Naive thymus-derived CD8-positive, alpha-beta T cell (primary cell): Measurements from ENCODE around the gene TAOK2. TPM values are rescaled to one million over a fixed set of nuclear protein-coding genes. Genes with fewer than 3 reads are reported as not detected.

ENCODE experiments used
- ATAC-seq, 2 donors: fragments of 150-1000 bp; cut with Tn5 transposase in 1 of 2; sonication (Bioruptor Pico), chemical (Tn5 transposase) in 1 of 2; 1 replicate in 1 of 2; 2 replicates in 1 of 2; pipeline ENCODE4 v1.10.0; 2021; ENCODE audit warnings: mild to moderate bottlenecking in 2 of 2, moderate library complexity in 2 of 2
- POLR2A ChIA-PET: fragments of 350-600 bp; sonication (Branson Sonifier 250); formaldehyde crosslinking; loops from one replicate; lab custom pipeline; 2021; ENCODE audit warnings: antibody characterized with exemption; lab: Charles Lee
- DNase-seq, 10 donors: peaks; one replicate each; pipeline versions ENCODE4 v3.0.0 to v3.0.0-alpha.2; 2020 to 2022
- H3K27ac Mint-ChIP-seq, 10 donors: one replicate each; pipeline ENCODE4 v1.8.0; 2020 to 2022; ENCODE audit warnings: mild to moderate bottlenecking in 10 of 10, mixed read lengths in 10 of 10, moderate library complexity in 4 of 10, inconsistent platforms in 1 of 10
- H3K27me3 Mint-ChIP-seq, 5 donors: one replicate each; pipeline ENCODE4 v1.8.0; 2021 to 2022; ENCODE audit warnings: mixed read lengths in 5 of 5
- H3K36me3 Mint-ChIP-seq, 3 donors: one replicate each; pipeline ENCODE4 v1.8.0; 2020 to 2022; ENCODE audit warnings: mixed read lengths in 3 of 3, mild to moderate bottlenecking in 2 of 3, inconsistent platforms in 1 of 3
- H3K4me1 Mint-ChIP-seq, 4 donors: one replicate each; pipeline ENCODE4 v1.8.0; 2021 to 2022; ENCODE audit warnings: mixed read lengths in 4 of 4
- H3K4me3 Mint-ChIP-seq, 10 donors: one replicate each; pipeline ENCODE4 v1.8.0; 2020 to 2022; ENCODE audit warnings: mild to moderate bottlenecking in 10 of 10, mixed read lengths in 10 of 10, moderate library complexity in 6 of 10, inconsistent platforms in 1 of 10
- H3K9me3 Mint-ChIP-seq, 9 donors: one replicate each; pipeline ENCODE4 v1.8.0; 2020 to 2022; ENCODE audit warnings: mixed read lengths in 9 of 9, mild to moderate bottlenecking in 3 of 9, inconsistent platforms in 1 of 9, moderate library complexity in 1 of 9
- polyA plus RNA-seq, 3 donors: library from polyadenylated mRNA; unstranded; fragments of 300-500 nt; fragmentation: Illumina TruSeq; gene quantifications; one replicate each; pipeline ENCODE4 v1.2.3, GENCODE V29; 2021
- total RNA-seq, 8 experiments: library from RNA in 2 of 8; stranded (reverse) in 2 of 8; gene quantifications; one replicate each; pipeline ENCODE4 v1.2.3 and lab custom pipeline; 2021 to 2026

Gene TAOK2
- total and polyA plus RNA-seq, 5 experiments from 2014 or later, result 2.6 to 42.6 (median 6.6) TPM

DNA sequence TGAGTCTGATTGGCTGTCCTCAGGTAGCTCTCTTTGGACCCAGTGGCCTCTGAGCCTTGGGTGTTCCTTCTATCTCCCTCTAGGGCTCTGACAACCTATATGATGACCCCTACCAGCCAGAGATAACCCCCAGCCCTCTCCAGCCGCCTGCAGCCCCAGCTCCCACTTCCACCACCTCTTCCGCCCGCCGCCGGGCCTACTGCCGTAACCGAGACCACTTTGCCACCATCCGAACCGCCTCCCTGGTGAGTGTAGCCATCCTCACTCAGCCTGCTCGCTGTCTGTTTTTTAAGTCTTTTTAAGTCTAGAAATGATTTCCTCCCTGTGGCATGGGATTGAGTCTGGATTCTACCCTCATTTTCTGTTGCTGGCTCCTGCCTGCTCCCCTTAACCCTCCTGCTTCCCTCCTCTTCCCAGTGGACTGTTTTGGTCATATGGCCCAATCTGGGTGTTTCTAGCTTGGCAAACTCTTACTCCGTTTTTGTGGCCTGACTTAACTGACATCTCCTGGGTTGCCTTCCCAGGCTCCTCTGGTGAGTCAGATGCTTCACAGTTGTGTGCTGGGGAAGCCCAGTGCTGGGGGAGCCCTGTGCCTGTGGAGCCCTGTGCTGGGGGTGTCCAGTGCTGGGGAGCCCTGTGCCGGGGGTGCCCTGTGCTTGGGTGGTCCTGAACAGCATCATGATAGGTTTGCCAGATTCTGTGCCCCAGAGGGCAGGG, 9.9 kb downstream of the TAOK2 start:
- H3K27ac Mint-ChIP-seq, result no peak overlapping the region
- POLR2A ChIA-PET, result no interaction called here
- H3K4me1 Mint-ChIP-seq, result peaks cover 0 to 6% (median 2%) of the 10 kb centered on the region in 4 donors
- no peaks in the 10 kb centered on the region for H3K27me3 Mint-ChIP-seq
- DNase-seq, result no peak
- ATAC-seq, result no peak
- no peak overlapping the region for H3K4me3 Mint-ChIP-seq
- H3K9me3 Mint-ChIP-seq, result no peaks in the 10 kb centered on the region
- peaks cover 0 to 83% (median 9%) of the 10 kb centered on the region in 3 donors for H3K36me3 Mint-ChIP-seq

DNA sequence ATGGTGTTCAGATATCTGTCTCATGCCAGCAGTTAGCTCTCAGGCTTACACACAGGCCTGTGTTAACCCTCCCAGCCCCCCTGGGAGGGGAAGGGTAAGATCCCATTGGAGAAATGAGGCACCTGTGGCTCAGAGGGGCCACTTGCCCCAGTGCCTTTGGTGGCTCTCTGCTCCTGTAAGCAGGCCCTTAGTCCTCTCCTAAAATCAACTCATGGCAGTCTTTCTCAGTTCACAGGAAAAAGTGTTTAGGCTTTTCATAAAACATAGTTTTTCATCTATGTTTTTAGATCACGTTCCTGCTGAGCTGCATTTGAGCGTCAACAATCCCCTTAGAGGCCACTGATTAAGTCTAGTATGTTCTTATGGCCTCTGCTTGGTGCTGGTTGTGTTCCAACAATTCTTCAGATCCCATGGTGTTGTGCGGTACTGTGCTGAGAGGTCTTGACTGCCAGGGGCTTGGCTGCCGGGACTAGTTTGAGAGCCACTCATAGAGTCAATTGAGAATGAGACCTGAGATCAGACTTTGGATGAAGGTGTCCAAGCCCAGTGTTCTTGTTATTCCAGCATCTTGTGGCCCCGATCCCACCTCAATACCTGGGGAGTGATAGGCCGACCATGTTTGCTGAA, 10.6 kb downstream of the TAOK2 start:
- Mint-ChIP-seq H3K27me3 (no peaks in the 10 kb centered on the region), H3K36me3 (peaks cover 0 to 82% (median 8%) of the 10 kb centered on the region in 3 donors), H3K4me3 (no peak overlapping the region), H3K4me1 (peaks cover 0 to 8% (median 2%) of the 10 kb centered on the region in 4 donors), H3K9me3 (no peaks in the 10 kb centered on the region), H3K27ac (no peak overlapping the region)
- ATAC-seq (no peak), DNase-seq (no peak)
- POLR2A ChIA-PET, result no interaction called here

DNA sequence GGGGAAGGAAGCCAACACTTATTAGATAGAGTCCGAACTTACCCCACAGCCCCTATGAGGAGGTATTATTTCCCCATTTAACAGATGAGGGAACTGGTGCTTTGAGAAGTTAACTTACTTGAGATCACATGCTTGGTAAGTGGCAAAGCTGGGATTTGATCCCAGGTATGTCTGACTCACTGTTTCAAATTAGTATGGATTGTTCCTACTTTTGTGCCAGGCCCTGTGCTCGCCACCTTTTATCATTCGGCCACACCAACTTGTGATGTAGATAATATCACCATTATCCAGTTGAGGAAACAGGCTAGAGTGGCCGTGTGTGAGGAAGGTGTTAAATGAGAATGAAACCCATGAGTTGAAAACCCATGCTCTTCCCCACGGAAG, 11.1 kb downstream of the TAOK2 start:
- no peaks in the 10 kb centered on the region for H3K9me3 Mint-ChIP-seq
- POLR2A ChIA-PET, result interaction anchor here (0.6 kb wide), 1 partner anchor 133 kb away, joined by 3 read pairs; no protein-coding TSS in a partner anchor
- DNase-seq, result no peak
- no peak for ATAC-seq
- H3K36me3 Mint-ChIP-seq, result peaks cover 0 to 83% (median 6%) of the 10 kb centered on the region in 3 donors
- no peaks in the 10 kb centered on the region for H3K27me3 Mint-ChIP-seq
- no peak overlapping the region for H3K4me3 Mint-ChIP-seq
- H3K27ac Mint-ChIP-seq, result no peak overlapping the region
- peaks cover 0 to 8% (median 2%) of the 10 kb centered on the region in 4 donors for H3K4me1 Mint-ChIP-seq

DNA sequence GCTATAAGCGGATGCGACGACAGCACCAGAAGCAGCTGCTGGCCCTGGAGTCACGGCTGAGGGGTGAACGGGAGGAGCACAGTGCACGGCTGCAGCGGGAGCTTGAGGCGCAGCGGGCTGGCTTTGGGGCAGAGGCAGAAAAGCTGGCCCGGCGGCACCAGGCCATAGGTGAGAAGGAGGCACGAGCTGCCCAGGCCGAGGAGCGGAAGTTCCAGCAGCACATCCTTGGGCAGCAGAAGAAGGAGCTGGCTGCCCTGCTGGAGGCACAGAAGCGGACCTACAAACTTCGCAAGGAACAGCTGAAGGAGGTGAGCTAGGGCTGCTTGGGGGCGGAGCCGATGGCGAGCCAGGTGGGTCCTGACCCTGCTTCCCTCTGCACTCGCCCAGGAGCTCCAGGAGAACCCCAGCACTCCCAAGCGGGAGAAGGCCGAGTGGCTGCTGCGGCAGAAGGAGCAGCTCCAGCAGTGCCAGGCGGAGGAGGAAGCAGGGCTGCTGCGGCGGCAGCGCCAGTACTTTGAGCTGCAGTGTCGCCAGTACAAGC, 11.7 kb downstream of the TAOK2 start:
- POLR2A ChIA-PET, result interaction anchor here (0.5 to 0.9 kb wide), 3 partner anchors 12 to 384 kb away, joined by 3 read pairs; partner anchors contain the start of gene TAOK2
- Mint-ChIP-seq H3K27me3 (no peaks in the 10 kb centered on the region), H3K4me1 (peaks cover 0 to 8% (median 2%) of the 10 kb centered on the region in 4 donors), H3K36me3 (peaks cover 0 to 83% (median 4%) of the 10 kb centered on the region in 3 donors), H3K9me3 (no peaks in the 10 kb centered on the region), H3K27ac (peak overlapping the region in 1 of 10 donors; percentile 53), H3K4me3 (no peak overlapping the region)
- ATAC-seq (no peak), DNase-seq (no peak)

DNA sequence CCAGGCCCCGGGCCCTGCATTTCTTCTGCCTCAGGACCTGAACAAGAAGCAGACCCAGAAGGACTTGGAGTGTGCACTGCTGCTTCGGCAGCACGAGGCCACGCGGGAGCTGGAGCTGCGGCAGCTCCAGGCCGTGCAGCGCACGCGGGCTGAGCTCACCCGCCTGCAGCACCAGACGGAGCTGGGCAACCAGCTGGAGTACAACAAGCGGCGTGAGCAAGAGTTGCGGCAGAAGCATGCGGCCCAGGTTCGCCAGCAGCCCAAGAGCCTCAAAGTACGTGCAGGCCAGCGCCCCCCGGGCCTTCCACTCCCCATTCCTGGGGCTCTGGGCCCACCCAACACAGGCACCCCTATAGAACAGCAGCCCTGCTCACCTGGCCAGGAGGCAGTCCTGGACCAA, 12.6 kb downstream of the TAOK2 start:
- H3K36me3 Mint-ChIP-seq, result peaks cover 0 to 79% (median 4%) of the 10 kb centered on the region in 3 donors
- ATAC-seq, result no peak
- H3K27ac Mint-ChIP-seq, result peak overlapping the region in 1 of 10 donors; percentile 53
- no peak overlapping the region for H3K4me3 Mint-ChIP-seq
- H3K9me3 Mint-ChIP-seq, result no peaks in the 10 kb centered on the region
- DNase-seq, result peak in 1 of 10 donors; percentile 47
- no peaks in the 10 kb centered on the region for H3K27me3 Mint-ChIP-seq
- POLR2A ChIA-PET, result interaction anchor here (0.9 to 1.1 kb wide), 2 partner anchors 13 to 60 kb away, joined by 3 read pairs; partner anchors contain the start of genes KCTD13 and TAOK2
- peaks cover 0 to 8% (median 2%) of the 10 kb centered on the region in 4 donors for H3K4me1 Mint-ChIP-seq

DNA sequence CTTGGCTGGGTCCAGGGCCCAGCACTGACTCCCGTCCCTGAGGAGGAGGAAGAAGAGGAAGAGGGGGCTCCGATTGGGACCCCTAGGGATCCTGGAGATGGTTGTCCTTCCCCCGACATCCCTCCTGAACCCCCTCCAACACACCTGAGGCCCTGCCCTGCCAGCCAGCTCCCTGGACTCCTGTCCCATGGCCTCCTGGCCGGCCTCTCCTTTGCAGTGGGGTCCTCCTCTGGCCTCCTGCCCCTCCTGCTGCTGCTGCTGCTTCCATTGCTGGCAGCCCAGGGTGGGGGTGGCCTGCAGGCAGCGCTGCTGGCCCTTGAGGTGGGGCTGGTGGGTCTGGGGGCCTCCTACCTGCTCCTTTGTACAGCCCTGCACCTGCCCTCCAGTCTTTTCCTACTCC, 13.3 kb downstream of the TAOK2 start:
- Mint-ChIP-seq H3K4me3 (no peak overlapping the region), H3K36me3 (peaks cover 0 to 81% (median 4%) of the 10 kb centered on the region in 3 donors), H3K9me3 (no peaks in the 10 kb centered on the region), H3K27ac (no peak overlapping the region), H3K4me1 (peaks cover 0 to 8% (median 2%) of the 10 kb centered on the region in 4 donors), H3K27me3 (no peaks in the 10 kb centered on the region)
- POLR2A ChIA-PET, result interaction anchor here (1.1 kb wide), 1 partner anchor 61 kb away, joined by 3 read pairs; the partner anchor contains the start of gene KCTD13
- DNase-seq (peak in 1 of 10 donors; percentile 58), ATAC-seq (no peak)

DNA sequence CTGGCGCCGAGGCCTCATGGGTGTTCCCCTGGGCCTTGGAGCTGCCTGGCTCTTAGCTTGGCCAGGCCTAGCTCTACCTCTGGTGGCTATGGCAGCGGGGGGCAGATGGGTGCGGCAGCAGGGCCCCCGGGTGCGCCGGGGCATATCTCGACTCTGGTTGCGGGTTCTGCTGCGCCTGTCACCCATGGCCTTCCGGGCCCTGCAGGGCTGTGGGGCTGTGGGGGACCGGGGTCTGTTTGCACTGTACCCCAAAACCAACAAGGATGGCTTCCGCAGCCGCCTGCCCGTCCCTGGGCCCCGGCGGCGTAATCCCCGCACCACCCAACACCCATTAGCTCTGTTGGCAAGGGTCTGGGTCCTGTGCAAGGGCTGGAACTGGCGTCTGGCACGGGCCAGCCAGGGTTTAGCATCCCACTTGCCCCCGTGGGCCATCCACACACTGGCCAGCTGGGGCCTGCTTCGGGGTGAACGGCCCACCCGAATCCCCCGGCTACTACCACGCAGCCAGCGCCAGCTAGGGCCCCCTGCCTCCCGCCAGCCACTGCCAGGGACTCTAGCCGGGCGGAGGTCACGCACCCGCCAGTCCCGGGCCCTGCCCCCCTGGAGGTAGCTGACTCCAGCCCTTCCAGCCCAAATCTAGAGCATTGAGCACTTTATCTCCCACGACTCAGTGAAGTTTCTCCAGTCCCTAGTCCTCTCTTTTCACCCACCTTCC, 13.9 kb downstream of the TAOK2 start:
- DNase-seq (peak in 1 of 10 donors; percentile 45), ATAC-seq (no peak)
- POLR2A ChIA-PET, result no interaction called here
- Mint-ChIP-seq H3K36me3 (peaks cover 0 to 76% (median 4%) of the 10 kb centered on the region in 3 donors), H3K9me3 (no peaks in the 10 kb centered on the region), H3K4me1 (peaks cover 0 to 8% (median 2%) of the 10 kb centered on the region in 4 donors), H3K27me3 (no peaks in the 10 kb centered on the region), H3K27ac (peak overlapping the region in 2 of 10 donors; percentile 28 to 71), H3K4me3 (no peak overlapping the region)

DNA sequence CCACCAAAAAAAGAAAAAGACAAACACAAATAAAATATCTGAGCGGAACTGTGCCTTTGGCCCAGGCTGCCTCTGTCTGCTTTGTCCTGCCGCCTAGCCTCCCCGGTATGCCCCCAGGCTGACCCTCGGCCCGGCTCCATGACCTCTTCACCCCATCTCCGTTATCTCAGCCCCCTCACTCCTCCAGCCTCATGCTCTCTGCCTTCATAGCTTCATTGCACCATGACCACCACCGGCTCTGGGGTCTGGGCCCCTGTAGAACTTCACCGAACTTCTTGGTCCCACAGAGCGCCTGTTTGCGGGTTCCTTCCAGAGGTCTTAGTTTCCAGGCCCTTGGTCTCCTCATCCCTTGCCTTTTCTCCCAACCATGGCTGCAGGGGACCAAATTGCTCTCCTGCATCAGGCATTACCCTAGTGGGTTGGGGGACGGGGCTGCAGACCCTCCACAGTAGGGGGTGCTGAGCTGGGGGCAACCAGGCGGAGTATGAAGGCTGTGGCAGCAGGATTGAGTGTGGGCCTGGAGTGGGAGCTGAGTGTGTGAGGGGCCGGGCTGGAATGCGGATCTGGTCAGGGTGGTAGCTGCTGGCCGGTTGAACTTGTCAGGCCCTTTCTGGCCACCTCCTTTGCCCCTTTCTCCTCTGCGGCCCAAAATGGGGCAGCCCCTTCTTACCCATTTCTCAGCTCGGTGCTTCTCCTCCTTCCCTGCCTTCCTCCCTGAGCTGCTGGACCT, 14.8 kb downstream of the TAOK2 start:
- no peak for ATAC-seq
- Mint-ChIP-seq H3K27ac (peak overlapping the region in 3 of 10 donors; percentile 28 to 84 (median 29)), H3K27me3 (no peaks in the 10 kb centered on the region), H3K9me3 (no peaks in the 10 kb centered on the region), H3K4me3 (no peak overlapping the region), H3K4me1 (peaks cover 0 to 8% (median 2%) of the 10 kb centered on the region in 4 donors), H3K36me3 (peaks cover 0 to 71% (median 5%) of the 10 kb centered on the region in 3 donors)
- DNase-seq, result peak in 1 of 10 donors; percentile 52
- POLR2A ChIA-PET, result no interaction called here

DNA sequence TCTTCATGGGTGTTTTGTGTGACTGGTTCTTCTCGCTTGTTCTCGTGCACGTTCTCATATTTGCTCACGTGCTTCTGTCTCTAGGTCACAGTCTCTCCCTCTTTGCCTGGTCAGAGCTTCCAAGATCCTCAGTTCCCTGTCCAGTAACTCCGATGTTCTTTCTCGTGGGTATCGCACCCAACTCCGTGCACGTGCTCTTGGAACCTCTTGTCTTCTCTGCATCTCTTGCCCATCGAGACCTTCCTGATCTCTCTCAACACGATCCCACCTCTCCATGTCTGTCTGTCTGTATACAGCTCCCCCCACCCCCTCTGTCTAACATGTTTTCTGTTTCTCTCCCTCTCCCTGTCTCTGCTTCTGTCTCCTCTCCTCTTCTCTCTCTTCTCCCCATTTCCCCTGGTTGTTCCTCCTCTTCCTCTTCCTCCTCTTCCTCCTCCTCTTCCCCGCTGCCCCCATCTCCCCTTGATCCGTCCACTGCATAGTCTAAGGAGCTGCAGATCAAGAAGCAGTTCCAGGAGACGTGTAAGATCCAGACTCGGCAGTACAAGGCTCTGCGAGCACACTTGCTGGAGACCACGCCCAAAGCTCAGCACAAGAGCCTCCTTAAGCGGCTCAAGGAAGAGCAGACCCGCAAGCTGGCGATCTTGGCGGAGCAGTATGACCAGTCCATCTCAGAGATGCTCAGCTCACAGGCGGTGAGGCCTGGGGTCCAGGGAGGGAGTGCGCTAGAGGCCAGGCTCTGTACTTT, 15.6 kb downstream of the TAOK2 start:
- Mint-ChIP-seq H3K36me3 (peaks cover 0 to 67% (median 5%) of the 10 kb centered on the region in 3 donors), H3K4me1 (peaks cover 5 to 12% (median 8%) of the 10 kb centered on the region in 4 donors), H3K4me3 (no peak overlapping the region), H3K9me3 (no peaks in the 10 kb centered on the region), H3K27me3 (no peaks in the 10 kb centered on the region), H3K27ac (peak overlapping the region in 4 of 10 donors; percentile 22 to 84 (median 50))
- POLR2A ChIA-PET, result interaction anchor here (0.6 kb wide), 1 partner anchor 28 kb away, joined by 3 read pairs; no protein-coding TSS in a partner anchor
- DNase-seq (no peak), ATAC-seq (no peak)

DNA sequence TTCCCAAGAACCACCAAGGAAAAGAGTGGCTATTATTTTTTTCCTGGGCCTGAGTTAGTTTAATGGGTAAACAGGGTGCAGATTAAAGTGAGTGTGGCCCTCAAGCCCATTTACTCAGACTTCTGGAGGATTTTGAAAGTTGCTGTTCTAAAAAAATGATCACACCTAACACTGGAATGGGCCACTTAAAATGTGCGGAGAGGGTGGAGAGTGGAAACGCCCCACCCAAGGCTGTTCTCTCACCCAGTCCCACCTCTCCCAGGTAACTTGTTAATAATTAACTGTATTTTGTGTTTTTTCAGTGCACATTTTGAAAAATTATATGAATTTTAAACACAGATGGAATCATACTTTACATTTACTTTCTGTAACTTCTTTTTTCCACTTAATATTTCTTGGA, 16.4 kb downstream of the TAOK2 start:
- H3K36me3 Mint-ChIP-seq, result peaks cover 0 to 62% (median 5%) of the 10 kb centered on the region in 3 donors
- H3K27ac Mint-ChIP-seq, result no peak overlapping the region

More for the DNA sequence above, 16.4 kb downstream of the TAOK2 start:
- ATAC-seq, result no peak
- DNase-seq, result no peak
- Mint-ChIP-seq H3K4me1 (peaks cover 13 to 19% (median 15%) of the 10 kb centered on the region in 4 donors), H3K4me3 (no peak overlapping the region), H3K9me3 (no peaks in the 10 kb centered on the region), H3K27me3 (no peaks in the 10 kb centered on the region)
- POLR2A ChIA-PET, result interaction anchor here (0.6 kb wide), 2 partner anchors 29 to 30 kb away, joined by 3 to 8 read pairs; no protein-coding TSS in a partner anchor
